ENCODE results near the gene TIMP1. TPM values are rescaled to one million over a fixed set of nuclear protein-coding genes. Genes with fewer than 3 reads are reported as not detected.
"Not testable (repeated sequence)": the region's sequence is repeated elsewhere in the genome, so short reads cannot be mapped to it uniquely, and the experiment has no call there.

The TIMP1 gene
- total RNA-seq, 4 donors from 2014 or later = 46.5 to 395 (median 89.3) TPM

- H3K27me3 ChIP-seq = no peaks in the 10 kb centered on the region
- no peaks in the 10 kb centered on the region for H3K4me1 ChIP-seq
- H3K36me3 ChIP-seq = no peaks in the 10 kb centered on the region
- DNase-seq = no peak
- no peak overlapping the region for H3K4me3 ChIP-seq (replicated peaks in 1 of 3)
- TF ChIP-seq POLR2A (IDR thresholded peaks at IDR 0.05) (no peak), CTCF (IDR thresholded peaks at IDR 0.05) (no peak)
- intact Hi-C loops (cut with DNase I) = no loop called here
- no peak overlapping the region for H3K27ac ChIP-seq
- H3K9me3 ChIP-seq = no peaks in the 10 kb centered on the region
- 71 to 80% methylated on average over 1 of the region's 1 CpG for WGBS, 2 donors
Measured at GRCh38 chrX:47595716-47596251, 13.5 kb downstream of the TIMP1 start.

GRCh38 chrX:47596256-47596655 lies 14.0 kb downstream of the TIMP1 start:
- H3K27me3 ChIP-seq = no peaks in the 10 kb centered on the region
- no peaks in the 10 kb centered on the region for H3K36me3 ChIP-seq
- intact Hi-C loops (cut with DNase I) = no loop called here
- H3K4me3 ChIP-seq (replicated peaks in 1 of 3) = no peak overlapping the region
- no peak for DNase-seq
- no peaks in the 10 kb centered on the region for H3K4me1 ChIP-seq
- WGBS, 2 donors = 83 to 94% methylated on average over 2 of the region's 2 CpGs
- no peak for TF ChIP-seq CTCF (IDR thresholded peaks at IDR 0.05)
- TF ChIP-seq POLR2A (IDR thresholded peaks at IDR 0.05) = no peak
- no peak overlapping the region for H3K27ac ChIP-seq
- H3K9me3 ChIP-seq = no peaks in the 10 kb centered on the region

GRCh38 chrX:47597222-47597621 lies 15.0 kb downstream of the TIMP1 start:
- Histone ChIP-seq H3K27me3 (no peaks in the 10 kb centered on the region), H3K36me3 (no peaks in the 10 kb centered on the region), H3K9me3 (no peaks in the 10 kb centered on the region), H3K4me1 (no peaks in the 10 kb centered on the region), H3K27ac (no peak overlapping the region), H3K4me3 (replicated peaks in 1 of 3) (no peak overlapping the region)
- intact Hi-C loops (cut with DNase I) = no loop called here
- WGBS, 2 donors = 91 to 95% methylated on average over 3 of the region's 3 CpGs
- DNase-seq = no peak
- TF ChIP-seq POLR2A (IDR thresholded peaks at IDR 0.05) = no peak
- TF ChIP-seq CTCF (IDR thresholded peaks at IDR 0.05) = no peak

GRCh38 chrX:47603125-47603524 lies 20.9 kb downstream of the TIMP1 start:
- H3K4me3 ChIP-seq (replicated peaks in 1 of 3); H3K27me3 ChIP-seq; H3K9me3 ChIP-seq; H3K27ac ChIP-seq; H3K4me1 ChIP-seq; DNase-seq; H3K36me3 ChIP-seq; intact Hi-C loops (cut with DNase I): not testable (repeated sequence)
- 89 to 96% methylated on average over 4 of the region's 4 CpGs for WGBS, 2 donors

GRCh38 chrX:47605024-47605423 lies 22.8 kb downstream of the TIMP1 start:
- Histone ChIP-seq H3K27ac (no peak overlapping the region), H3K4me1 (no peaks in the 10 kb centered on the region), H3K4me3 (replicated peaks in 1 of 3) (no peak overlapping the region), H3K9me3 (no peaks in the 10 kb centered on the region), H3K36me3 (no peaks in the 10 kb centered on the region), H3K27me3 (no peaks in the 10 kb centered on the region)
- intact Hi-C loops (cut with DNase I) = no loop called here
- TF ChIP-seq POLR2A (IDR thresholded peaks at IDR 0.05) = no peak
- no peak for TF ChIP-seq CTCF (IDR thresholded peaks at IDR 0.05)
- DNase-seq = no peak
- 55 to 68% methylated on average over 6 to 8 of the region's 9 CpGs for WGBS, 2 donors

- Histone ChIP-seq H3K9me3 (no peaks in the 10 kb centered on the region), H3K27me3 (no peaks in the 10 kb centered on the region), H3K36me3 (no peaks in the 10 kb centered on the region), H3K27ac (no peak overlapping the region), H3K4me1 (no peaks in the 10 kb centered on the region), H3K4me3 (replicated peaks in 1 of 3) (no peak overlapping the region)
- DNase-seq = no peak
- intact Hi-C loops (cut with DNase I) = no loop called here
- no peak for TF ChIP-seq POLR2A (IDR thresholded peaks at IDR 0.05)
- no peak for TF ChIP-seq CTCF (IDR thresholded peaks at IDR 0.05)
Measured at GRCh38 chrX:47607091-47607490, 24.9 kb downstream of the TIMP1 start.
